ENCODE measurements around the gene ADCY2.

The ADCY2 gene

GRCh38 chr5:7597059-7597642, 201.2 kb downstream of the ADCY2 start:
- DNase-seq (ENCODE audit: low read depth): no peak

DNA sequence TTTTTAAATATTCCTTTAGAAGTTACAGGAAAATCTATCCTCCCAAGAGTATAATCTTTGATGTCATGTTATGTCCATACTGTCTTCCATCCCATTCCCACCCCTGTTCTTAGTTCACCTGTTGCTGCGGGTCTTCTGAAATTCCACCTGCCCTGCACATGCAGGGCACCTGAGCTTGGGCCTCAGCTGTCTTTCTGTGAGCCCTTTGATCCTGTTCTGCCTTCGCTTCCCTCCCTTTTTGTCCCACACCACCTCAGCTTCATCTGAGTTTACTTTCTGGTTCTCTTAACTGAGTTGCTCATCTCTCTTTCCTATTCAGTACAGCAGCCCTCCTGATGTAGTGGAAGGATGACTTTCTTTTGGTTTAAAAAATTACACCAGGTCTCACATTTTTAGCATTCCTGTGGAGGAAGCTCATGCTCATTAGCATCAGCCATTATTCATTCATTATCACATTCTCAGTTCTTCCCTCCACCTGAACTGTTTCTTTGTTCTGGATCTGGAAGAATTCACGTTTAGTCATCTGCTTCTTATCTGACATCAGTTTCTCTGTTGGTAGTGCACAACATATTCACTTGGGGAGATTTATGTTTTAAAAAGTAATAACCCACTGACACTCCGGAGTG, 211.0 kb downstream of the ADCY2 start:
- DNase-seq (ENCODE audit: low read depth): no peak

DNA sequence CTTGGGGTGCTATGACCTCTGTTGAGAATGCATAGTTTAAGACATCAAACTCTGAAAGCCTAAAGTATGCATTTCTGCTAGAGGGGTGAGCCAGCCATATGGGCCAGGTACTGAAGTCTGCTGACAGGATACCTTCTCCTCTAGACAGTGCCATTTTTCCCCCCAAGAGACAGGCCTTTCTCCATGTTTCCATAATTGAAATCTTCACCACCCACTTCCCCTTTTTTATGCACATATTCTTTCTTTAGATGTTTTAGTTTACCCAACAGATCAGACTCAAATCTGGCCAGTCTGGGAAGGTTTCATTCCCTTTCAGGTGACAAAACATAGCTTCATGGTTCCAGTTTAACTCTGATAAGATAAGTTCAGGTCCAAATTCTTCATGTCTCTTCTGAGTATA, 212.8 kb downstream of the ADCY2 start:
- no peak for DNase-seq (ENCODE audit: low read depth)

- DNase-seq (ENCODE audit: low read depth): no peak
Measured at GRCh38 chr5:7609726-7610125, 213.8 kb downstream of the ADCY2 start.

DNA sequence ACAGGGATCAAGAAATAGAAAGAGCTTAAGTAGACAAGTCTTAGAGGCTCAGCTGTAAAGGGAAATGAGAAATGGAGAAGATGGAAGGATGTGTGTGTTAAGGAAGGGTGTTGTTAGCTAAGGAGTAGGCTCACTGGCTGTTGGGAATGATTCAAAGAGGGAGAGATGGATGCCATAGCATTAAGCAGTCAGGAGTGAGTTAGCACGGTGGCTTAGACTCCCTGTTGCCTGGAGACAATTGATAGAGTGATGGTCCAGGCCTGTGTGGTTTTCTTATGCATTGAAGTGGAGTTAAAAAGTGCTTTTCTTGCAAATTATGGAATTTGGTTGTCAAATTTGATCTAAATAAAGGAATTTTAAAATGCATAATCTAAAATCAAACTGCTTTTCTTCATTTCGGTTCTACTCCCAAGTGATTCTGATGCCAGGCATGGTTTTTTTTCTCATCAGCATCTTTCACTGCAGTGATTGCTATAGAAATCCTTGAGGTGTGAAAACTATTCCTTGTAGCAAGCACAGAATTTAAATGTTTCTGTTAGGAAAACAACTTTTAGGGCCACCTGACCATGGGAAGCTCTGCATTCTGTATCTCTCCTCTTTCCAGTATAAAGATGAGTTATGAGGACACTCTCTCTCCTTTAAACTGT, 214.7 kb downstream of the ADCY2 start:
- no peak for DNase-seq (ENCODE audit: low read depth)

GRCh38 chr5:7611518-7611917, 215.6 kb downstream of the ADCY2 start:
- DNase-seq (ENCODE audit: low read depth): no peak

- DNase-seq (ENCODE audit: low read depth): peak; percentile 3
Measured at GRCh38 chr5:7615566-7616061, 219.7 kb downstream of the ADCY2 start.

GRCh38 chr5:7616897-7617296, 221.0 kb downstream of the ADCY2 start:
- no peak for DNase-seq (ENCODE audit: low read depth)

- DNase-seq (ENCODE audit: low read depth): no peak
Measured at GRCh38 chr5:7622498-7622897, 226.6 kb downstream of the ADCY2 start.

- no peak for DNase-seq (ENCODE audit: low read depth)
Measured at GRCh38 chr5:7625740-7626139, 229.8 kb downstream of the ADCY2 start.

- no peak for DNase-seq (ENCODE audit: low read depth)
Measured at GRCh38 chr5:7628248-7628647, 232.3 kb downstream of the ADCY2 start.

DNA sequence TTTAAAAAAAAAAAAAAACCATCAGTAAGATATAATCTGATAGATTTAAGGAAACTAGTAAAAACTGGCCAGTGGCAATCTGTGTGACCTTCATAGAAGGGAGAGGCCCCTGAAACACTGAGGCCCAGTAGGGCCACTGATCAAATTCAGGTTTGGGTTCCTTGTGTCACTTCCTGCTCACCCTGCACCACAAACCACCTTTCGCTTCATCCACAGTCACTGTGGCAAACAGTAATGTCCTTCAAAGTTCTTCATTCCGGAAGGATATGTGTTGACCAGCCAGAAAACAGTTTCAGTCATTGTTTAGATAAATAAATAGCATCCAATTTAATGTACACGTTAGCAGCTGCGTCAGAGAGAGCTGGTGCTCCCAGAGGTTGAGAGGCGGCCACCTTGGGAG, 232.9 kb downstream of the ADCY2 start:
- no peak for DNase-seq (ENCODE audit: low read depth)

DNA sequence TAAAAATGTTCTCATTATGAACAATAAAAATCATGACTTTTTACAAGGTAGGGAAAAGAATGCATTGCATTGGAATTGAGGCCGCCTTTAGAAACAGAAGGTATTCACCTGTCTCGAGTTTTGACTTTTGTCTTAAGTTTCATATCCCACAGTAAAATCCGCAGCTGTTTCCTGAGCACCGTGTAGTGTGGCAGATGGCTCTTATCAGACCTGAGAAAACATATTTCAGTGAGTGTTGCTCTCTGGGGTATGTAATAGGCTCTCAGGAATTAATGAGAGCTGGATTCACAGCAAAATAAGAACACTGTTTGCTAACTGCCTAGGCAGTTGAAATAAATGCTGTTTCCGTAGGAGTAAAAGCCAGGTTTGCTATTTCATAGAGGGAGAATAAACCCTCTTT, 233.6 kb downstream of the ADCY2 start:
- no peak for DNase-seq (ENCODE audit: low read depth)

DNA sequence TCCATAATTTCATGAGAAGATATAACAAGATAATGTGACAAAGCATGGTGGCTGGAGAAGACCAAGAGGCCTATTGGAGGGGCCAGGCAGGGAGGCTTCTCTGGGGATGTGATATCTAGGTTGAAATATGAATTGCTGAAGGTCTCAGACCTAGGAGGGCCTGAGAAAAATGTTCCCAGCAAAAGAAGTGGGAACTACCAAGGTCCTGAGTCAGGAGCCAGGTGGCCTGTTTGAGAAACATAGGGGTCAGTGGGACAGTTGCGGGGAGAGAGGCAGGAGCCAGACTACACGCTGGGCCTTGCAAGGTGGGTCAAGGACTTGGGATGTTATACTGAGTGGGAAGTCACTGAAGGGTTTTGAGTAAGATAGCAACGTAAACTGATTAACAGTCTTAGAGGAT, 238.9 kb downstream of the ADCY2 start:
- no peak for DNase-seq (ENCODE audit: low read depth)

DNA sequence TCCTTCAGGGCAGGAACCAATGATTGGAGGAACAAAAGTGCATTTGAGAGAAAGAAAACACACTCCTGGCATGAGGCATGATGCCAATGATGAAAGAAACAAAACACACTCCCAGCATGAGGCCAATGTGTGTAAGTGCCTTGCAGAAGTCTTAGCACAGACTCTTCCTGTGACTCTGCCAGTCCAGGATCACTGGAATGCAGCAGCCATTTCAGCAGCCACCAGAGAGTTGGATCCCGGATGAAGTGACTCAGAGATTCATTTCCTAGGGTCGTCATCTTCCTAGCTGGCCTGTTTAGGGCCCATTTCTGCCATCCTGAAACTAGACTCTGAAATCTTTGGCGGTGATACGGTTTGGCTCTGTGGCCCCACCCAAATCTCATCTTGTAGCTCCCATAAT, 242.5 kb downstream of the ADCY2 start:
- DNase-seq (ENCODE audit: low read depth): no peak

GRCh38 chr5:7642029-7642428, 246.1 kb downstream of the ADCY2 start:
- no peak for DNase-seq (ENCODE audit: low read depth)

DNA sequence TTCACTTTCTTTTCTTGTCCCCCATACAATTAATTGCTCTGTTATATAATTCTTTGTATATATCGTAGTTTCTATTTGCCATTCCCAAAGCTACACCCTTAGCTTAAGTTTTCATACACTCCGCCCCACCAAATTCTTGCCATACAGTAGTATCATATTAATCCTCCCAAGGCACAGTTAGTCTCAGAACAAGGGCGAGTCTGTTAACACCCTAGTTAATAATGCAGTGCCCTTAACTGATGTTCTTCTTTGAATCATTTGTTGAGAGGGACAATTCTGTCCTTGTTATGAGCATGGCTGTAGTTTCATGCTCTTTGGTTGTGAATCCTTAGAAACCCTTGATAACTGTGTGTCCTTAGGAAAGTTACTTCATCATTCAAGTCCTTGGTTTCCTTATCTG, 248.8 kb downstream of the ADCY2 start:
- DNase-seq (ENCODE audit: low read depth): no peak

DNA sequence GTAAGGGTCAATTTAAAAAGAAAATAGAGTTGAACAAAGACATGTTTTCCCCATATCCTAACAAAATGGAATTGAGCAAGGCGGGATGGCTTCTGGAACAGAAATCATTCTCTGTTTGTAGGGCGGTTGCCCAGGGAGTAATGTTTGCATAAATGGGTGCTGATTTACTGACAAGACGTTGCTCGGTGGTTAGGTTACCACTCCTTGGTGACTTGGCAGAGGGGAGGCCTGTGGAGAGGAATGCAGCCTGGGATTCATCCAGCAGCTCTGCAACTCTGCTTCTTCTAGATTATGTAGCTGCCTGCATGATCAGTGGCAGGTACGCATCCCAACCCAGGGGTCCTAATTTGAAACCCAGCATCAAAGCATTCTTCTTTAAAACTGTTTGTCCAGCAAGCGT, 254.8 kb downstream of the ADCY2 start:
- no peak for DNase-seq (ENCODE audit: low read depth)

GRCh38 chr5:7653046-7653445, 257.1 kb downstream of the ADCY2 start:
- no peak for DNase-seq (ENCODE audit: low read depth)

DNA sequence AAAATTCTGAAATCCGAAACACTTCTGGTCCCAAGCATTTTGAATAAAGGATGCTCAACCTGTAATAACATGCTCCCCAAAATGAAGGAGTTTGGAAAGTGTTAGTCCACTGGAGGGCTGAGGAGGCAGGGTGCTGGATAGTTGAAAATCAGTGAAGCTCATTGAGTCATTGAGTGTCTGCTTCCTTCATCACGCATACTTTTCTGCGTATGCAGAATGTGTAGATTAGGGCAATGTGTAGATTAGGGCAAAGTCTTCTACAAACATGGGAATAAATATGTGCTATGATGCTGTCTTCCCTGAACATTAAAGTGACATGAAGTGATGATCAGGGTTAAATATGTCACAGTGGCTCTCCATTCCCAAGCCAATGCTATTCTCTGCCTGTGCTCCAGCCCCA, 261.2 kb downstream of the ADCY2 start:
- no peak for DNase-seq (ENCODE audit: low read depth)

DNA sequence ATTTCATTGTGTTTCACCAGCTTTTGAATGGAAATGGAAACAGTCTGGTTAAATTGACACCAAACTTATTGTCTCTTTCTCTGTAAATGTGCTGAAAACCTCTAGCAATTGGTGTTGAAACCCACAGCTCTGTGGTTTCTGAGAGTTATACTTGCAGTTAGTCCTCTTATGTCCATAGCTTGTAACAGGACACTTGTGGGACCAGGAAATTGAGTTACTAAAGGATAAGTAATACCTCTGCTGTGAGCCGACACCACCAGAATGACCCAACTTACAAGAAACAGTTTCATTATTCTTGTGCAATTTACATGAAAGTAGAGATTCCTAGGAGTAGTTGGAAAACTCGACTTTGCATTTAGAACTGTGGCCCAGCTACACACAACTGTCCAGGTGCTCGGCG, 263.5 kb downstream of the ADCY2 start:
- DNase-seq (ENCODE audit: low read depth): no peak

GRCh38 chr5:7662289-7662688, 266.4 kb downstream of the ADCY2 start:
- DNase-seq (ENCODE audit: low read depth): no peak

DNA sequence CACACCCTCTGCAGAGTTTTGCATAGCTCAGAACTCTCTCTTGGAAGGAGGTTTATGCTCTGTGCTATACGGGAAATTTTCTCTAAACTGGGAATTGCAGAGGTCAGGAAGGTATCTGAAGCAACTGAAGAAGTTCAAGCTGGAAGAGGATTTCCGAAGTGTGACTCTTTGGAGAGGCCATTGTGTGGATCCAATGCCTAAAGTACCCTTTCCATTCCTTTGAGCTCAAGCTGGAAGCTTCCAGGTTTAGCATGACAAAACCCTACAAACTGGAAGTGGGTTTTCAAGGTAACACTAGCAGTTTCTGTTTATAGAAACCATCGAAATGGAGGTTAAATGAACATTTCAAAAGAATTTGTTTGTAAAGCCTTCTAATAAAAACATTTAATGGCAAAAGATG, 267.9 kb downstream of the ADCY2 start:
- DNase-seq (ENCODE audit: low read depth): no peak

- no peak for DNase-seq (ENCODE audit: low read depth)
Measured at GRCh38 chr5:7664208-7664607, 268.3 kb downstream of the ADCY2 start.
